Memory B cell (primary cell): ENCODE measurements around the gene AIMP2.
A peak's percentile ranks its signal among the peaks of the same experiment; 100 is the strongest.
"Not testable (repeated sequence)": the region's sequence is repeated elsewhere in the genome, so short reads cannot be mapped to it uniquely, and the experiment has no call there.

Experiments used
- ATAC-seq: fragments of 150-1000 bp; cut with Tn5 transposase; 2 replicates; pipeline ENCODE4 v1.10.0; 2021; ENCODE audit warnings: low read depth, mild to moderate bottlenecking, moderate library complexity
- DNase-seq, 2 donors: peaks; one replicate each; pipeline ENCODE4 v3.0.0; 2022; ENCODE audit warnings: low spot score in 2 of 2
- H3K27ac Mint-ChIP-seq: one replicate; pipeline ENCODE4 v1.8.0; 2022; ENCODE audit warnings: mild to moderate bottlenecking, moderate library complexity, mixed read lengths
- H3K27me3 Mint-ChIP-seq: one replicate; pipeline ENCODE4 v1.8.0; 2022; ENCODE audit warnings: mixed read lengths
- H3K36me3 Mint-ChIP-seq: one replicate; pipeline ENCODE4 v1.8.0; 2022; ENCODE audit warnings: mild to moderate bottlenecking, mixed read lengths
- H3K4me1 Mint-ChIP-seq: one replicate; pipeline ENCODE4 v1.8.0; 2022; ENCODE audit warnings: mixed read lengths
- H3K4me3 Mint-ChIP-seq: one replicate; pipeline ENCODE4 v1.8.0; 2022; ENCODE audit warnings: mild to moderate bottlenecking, moderate library complexity, mixed read lengths
- H3K9me3 Mint-ChIP-seq: one replicate; pipeline ENCODE4 v1.8.0; 2022; ENCODE audit warnings: mixed read lengths

The AIMP2 gene

DNA sequence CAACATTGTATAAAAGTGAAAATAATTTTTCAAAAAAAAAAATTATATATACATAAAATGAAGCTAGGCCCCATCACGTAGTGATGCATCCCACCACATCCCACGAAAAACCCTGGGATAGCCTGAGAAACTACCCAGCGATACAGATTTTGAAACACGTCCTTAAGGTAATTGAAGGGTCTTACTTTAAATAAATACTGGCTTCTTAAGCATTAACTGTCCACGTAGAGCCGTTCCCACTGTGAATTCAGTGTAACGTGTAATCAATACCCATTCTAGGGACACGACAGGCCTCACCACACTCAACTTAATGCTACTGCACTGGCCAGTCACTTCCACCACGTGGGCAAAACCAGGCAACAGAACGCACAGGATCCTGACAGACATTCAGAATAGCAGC, 26.1 kb downstream of the AIMP2 start:
- DNase-seq (no peak), ATAC-seq (no peak)
- Mint-ChIP-seq H3K4me1 (peaks cover 3% of the 10 kb centered on the region), H3K27ac (no peak overlapping the region), H3K9me3 (no peaks in the 10 kb centered on the region), H3K27me3 (no peaks in the 10 kb centered on the region), H3K4me3 (no peak overlapping the region), H3K36me3 (peaks cover 27% of the 10 kb centered on the region)

DNA sequence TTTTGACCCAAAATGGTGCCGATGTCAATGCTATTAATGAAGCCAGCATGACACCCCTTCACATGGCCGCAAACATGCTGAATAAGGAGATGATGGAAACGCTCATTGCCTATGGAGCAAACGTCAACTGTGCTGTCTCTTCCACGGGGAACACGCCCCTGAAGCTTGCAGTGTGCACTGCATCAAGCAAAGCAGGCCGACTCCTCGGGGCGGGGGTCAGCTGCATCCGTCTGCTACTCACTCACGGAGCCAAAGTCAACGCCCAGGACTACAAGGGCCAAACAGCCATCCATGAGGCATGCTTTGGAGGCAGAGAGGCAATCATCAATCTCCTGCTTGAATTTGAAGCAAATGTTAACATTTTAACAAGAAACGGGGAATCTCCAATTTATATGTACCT, 26.6 kb downstream of the AIMP2 start:
- no peaks in the 10 kb centered on the region for H3K27me3 Mint-ChIP-seq
- H3K27ac Mint-ChIP-seq = no peak overlapping the region
- peaks cover 30% of the 10 kb centered on the region for H3K36me3 Mint-ChIP-seq

DNA sequence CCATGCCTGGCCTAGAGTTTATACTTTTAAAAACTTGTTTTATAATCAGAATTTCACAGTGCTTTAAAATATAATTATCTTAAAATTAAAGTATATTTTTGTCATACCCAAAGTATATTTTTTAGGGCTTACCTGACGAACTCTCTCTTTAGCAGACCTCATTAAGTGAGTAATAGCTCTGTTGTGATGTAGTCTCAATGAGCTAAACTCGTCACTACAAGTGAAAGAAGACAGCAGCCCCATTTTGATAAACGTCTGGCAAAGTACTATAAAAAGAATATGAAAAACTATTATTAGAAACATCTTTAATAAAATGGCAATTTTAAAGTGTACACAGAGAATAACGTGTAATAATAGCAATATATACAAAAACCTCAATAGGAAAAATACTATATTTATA, 40.7 kb downstream of the AIMP2 start:
- DNase-seq = no peak
- H3K27ac Mint-ChIP-seq = no peak overlapping the region
- no peak overlapping the region for H3K4me3 Mint-ChIP-seq
- H3K27me3 Mint-ChIP-seq = no peaks in the 10 kb centered on the region
- no peaks in the 10 kb centered on the region for H3K9me3 Mint-ChIP-seq
- H3K4me1 Mint-ChIP-seq = peaks cover 2% of the 10 kb centered on the region
- peaks cover 16% of the 10 kb centered on the region for H3K36me3 Mint-ChIP-seq
- no peak for ATAC-seq

More for the DNA sequence above, 26.6 kb downstream of the AIMP2 start:
- H3K4me3 Mint-ChIP-seq = no peak overlapping the region
- ATAC-seq = no peak
- H3K4me1 Mint-ChIP-seq = peaks cover 3% of the 10 kb centered on the region
- no peaks in the 10 kb centered on the region for H3K9me3 Mint-ChIP-seq
- DNase-seq = no peak

DNA sequence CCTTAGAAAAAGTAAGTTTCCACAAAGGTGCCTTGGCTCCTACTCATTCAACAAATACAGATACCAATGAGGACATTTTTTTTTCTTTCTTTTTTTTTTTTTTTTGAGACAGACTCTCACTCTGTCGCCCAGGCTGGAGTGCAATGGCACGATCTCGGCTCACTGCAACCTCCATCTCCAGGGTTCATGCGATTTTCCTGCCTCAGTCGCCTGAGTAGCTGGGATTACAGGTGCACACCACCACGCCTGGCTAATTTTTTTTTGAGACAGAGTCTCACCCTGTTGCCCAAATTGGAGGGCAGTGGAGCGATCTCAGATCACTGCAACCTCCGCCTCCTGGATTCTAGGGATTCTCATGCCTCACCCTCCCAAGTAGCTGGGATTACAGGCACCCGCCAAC, 42.1 kb downstream of the AIMP2 start:
- H3K4me1 Mint-ChIP-seq, H3K27ac Mint-ChIP-seq, H3K27me3 Mint-ChIP-seq, ATAC-seq, H3K4me3 Mint-ChIP-seq, DNase-seq, H3K9me3 Mint-ChIP-seq: not testable (repeated sequence)
- H3K36me3 Mint-ChIP-seq = peaks cover 16% of the 10 kb centered on the region

DNA sequence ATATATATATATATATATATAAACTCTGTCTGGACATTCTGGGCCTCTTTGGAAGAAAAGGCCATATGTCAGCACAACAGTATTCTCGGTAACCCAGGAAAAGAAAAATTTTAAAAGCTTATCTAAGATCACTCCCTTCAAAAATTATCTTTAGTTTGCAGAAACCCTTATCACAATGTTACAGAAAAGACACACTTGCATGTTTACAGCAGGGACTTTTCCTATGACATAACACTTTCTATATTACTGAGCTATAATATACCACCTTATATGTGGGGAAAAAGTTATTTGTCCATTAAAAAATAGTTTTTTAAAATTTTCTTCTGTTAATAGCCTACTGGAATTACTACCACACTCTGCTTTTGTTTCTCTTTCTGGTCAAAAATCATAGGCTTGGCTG, 47.5 kb downstream of the AIMP2 start:
- Mint-ChIP-seq H3K9me3 (no peaks in the 10 kb centered on the region), H3K4me1 (peaks cover 13% of the 10 kb centered on the region), H3K27me3 (no peaks in the 10 kb centered on the region), H3K27ac (no peak overlapping the region), H3K4me3 (no peak overlapping the region), H3K36me3 (peaks cover 4% of the 10 kb centered on the region)
- DNase-seq (no peak), ATAC-seq (no peak)

DNA sequence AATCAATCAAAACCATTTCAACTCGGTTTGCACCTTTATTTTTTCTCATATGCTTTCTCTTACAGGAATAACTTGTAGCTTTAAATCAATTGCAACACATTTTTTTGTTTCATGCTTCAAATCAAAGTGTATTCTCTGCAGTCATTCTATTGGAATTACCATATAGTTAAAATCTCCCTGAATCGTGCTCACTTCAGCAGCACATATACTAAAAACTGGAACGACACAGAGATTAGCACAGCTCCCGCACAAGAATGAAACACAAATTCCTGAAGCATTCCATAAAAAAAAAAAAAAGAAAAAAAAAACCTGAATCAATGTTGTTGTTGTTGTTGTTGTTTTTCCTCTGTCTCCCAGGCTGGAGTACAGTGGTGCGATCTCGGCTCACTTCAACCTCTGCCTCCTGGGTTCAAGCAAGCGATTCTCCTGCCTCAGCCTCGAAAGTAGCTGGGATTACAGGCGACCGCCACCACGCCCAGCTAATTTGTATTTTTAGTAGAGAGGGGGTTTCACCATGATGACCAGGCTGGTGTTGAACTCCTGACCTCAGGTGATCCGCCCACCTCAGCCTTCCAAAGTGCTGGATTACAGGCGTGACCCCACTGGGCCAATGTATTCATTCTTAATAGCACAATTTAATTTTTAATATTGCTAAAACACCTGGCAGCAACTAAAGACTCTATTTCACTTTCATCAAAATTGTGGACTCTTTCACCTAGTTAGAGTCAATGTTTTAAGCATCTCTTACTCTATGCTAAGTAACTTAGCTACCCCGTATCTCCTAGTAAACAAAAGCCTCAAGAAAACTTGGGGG, 48.5 kb downstream of the AIMP2 start:
- Mint-ChIP-seq H3K4me3 (peak overlapping the region; percentile 99), H3K27me3 (no peaks in the 10 kb centered on the region), H3K27ac (peak overlapping the region; percentile 96), H3K36me3 (peaks cover 4% of the 10 kb centered on the region), H3K4me1 (peaks cover 13% of the 10 kb centered on the region), H3K9me3 (no peaks in the 10 kb centered on the region)
- ATAC-seq = no peak
- DNase-seq = no peak

DNA sequence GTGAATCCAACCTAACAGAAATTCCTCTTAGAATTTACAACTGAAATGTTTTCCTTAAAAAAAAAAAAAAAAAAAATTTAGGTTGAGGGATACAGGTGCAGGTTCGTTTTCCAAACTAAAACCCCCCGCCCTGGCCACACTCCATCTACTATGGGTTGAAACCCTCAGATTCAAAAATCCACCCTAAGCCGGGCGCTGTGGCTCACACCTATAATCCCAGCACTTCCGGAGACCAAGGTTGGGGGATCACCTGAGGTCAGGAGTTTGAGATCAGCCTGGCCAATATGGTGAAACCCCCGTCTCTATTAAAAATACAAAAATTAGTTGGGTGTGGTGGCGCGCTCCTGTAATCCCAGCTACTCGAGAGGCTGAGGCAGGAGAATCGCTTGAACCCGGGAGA, 50.9 kb downstream of the AIMP2 start:
- not testable (repeated sequence) for DNase-seq, H3K36me3 Mint-ChIP-seq, ATAC-seq, H3K27me3 Mint-ChIP-seq, H3K27ac Mint-ChIP-seq, H3K9me3 Mint-ChIP-seq, H3K4me3 Mint-ChIP-seq
- H3K4me1 Mint-ChIP-seq = peaks cover 11% of the 10 kb centered on the region

DNA sequence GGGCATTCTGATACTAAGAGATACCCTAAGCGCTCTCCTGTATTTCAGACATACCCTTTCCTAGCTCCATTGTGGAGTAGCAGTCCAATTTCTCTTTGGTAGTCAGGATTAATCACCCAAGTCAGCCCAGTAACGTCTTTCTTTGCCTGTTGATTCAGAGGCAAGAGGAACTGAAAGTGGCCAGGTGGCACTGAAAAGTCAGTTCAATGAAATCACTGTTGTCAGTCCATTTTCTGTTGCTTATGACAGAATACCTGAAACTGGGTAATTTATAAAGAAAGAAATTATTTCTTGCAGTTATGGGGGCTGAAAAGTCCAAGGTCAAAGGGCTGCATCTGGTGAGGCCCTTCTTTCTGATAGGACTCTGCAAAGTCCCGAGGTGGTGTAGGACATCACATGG, 62.3 kb downstream of the AIMP2 start:
- H3K9me3 Mint-ChIP-seq = no peaks in the 10 kb centered on the region
- H3K27ac Mint-ChIP-seq = peak overlapping the region; percentile 69
- no peak overlapping the region for H3K4me3 Mint-ChIP-seq
- H3K27me3 Mint-ChIP-seq = no peaks in the 10 kb centered on the region
- peaks cover 7% of the 10 kb centered on the region for H3K4me1 Mint-ChIP-seq
- H3K36me3 Mint-ChIP-seq = no peaks in the 10 kb centered on the region
- ATAC-seq (peak; percentile 99), DNase-seq (peak in 1 of 2 donors; percentile 43)
